ENCODE results near the gene ANKRD33.

Gene ANKRD33

GRCh38 chr12:51862947-51863346, 25.0 kb upstream of the ANKRD33 start:
- no peak for DNase-seq

GRCh38 chr12:51863363-51863932, 24.5 kb upstream of the ANKRD33 start:
- no peak for DNase-seq

GRCh38 chr12:51863933-51864832, 23.7 kb upstream of the ANKRD33 start:
- peak; percentile 31 to 51 for DNase-seq

GRCh38 chr12:51864833-51865670, 22.9 kb upstream of the ANKRD33 start:
- no peak for DNase-seq

GRCh38 chr12:51865757-51866270, 22.1 kb upstream of the ANKRD33 start:
- no peak for DNase-seq

- no peak for DNase-seq
Observed at GRCh38 chr12:51866324-51866723, 21.6 kb upstream of the ANKRD33 start.

GRCh38 chr12:51866762-51867161, 21.1 kb upstream of the ANKRD33 start:
- no peak for DNase-seq

GRCh38 chr12:51867371-51867770, 20.5 kb upstream of the ANKRD33 start:
- DNase-seq = no peak

- no peak for DNase-seq
Observed at GRCh38 chr12:51867796-51868428, 20.0 kb upstream of the ANKRD33 start.

GRCh38 chr12:51868821-51869495, 18.9 kb upstream of the ANKRD33 start:
- no peak for DNase-seq

- DNase-seq = no peak
Observed at GRCh38 chr12:51869496-51869865, 18.4 kb upstream of the ANKRD33 start.

- no peak for DNase-seq
Observed at GRCh38 chr12:51869931-51870330, 18.0 kb upstream of the ANKRD33 start.

GRCh38 chr12:51870504-51870903, 17.4 kb upstream of the ANKRD33 start:
- no peak for DNase-seq

GRCh38 chr12:51871126-51871525, 16.8 kb upstream of the ANKRD33 start:
- DNase-seq = no peak

GRCh38 chr12:51871918-51872688, 15.8 kb upstream of the ANKRD33 start:
- DNase-seq = no peak

GRCh38 chr12:51872689-51872981, 15.3 kb upstream of the ANKRD33 start:
- no peak for DNase-seq

- no peak for DNase-seq
Observed at GRCh38 chr12:51873251-51873994, 14.5 kb upstream of the ANKRD33 start.

GRCh38 chr12:51874000-51874399, 13.9 kb upstream of the ANKRD33 start:
- DNase-seq = no peak

GRCh38 chr12:51874486-51874885, 13.4 kb upstream of the ANKRD33 start:
- no peak for DNase-seq

- DNase-seq = no peak
Observed at GRCh38 chr12:51879102-51879501, 8.8 kb upstream of the ANKRD33 start.

- no peak for DNase-seq
Observed at GRCh38 chr12:51883295-51883694, 4.6 kb upstream of the ANKRD33 start.
